ENCODE results near the gene JMJD7. TPM values are rescaled to one million over a fixed set of nuclear protein-coding genes. Genes with fewer than 3 reads are reported as not detected.

The JMJD7 gene
- total and polyA plus RNA-seq, 9 of the 15 experiments (the other 6 are each of a cell fraction or from before 2014, with no cell fraction given), result 1.2 to 13.9 (median 6.1) TPM

DNA sequence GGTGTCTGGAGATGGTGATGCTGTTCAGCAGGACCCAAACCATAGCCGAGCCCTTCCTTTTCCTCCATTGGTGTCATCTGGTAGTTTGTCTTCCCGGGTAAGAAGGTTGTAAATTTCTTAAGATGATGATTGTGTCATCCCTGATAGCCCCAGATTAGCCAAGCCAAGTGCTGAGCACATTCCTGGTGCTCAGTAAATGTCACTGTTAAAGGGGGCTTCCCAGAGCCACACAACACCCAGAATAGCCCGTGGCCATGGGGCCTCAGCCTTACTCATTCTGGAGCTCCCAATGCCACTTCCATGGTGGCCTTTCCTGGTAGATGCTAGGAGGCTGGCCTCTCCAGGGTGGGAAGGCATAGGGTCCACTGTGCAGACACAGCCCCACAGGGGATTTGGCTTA is 6.2 kb downstream of the JMJD7 start:
- ATAC-seq, result no peak
- H3K27ac ChIP-seq (ENCODE audit: extremely low read depth, low read depth, low read length), result no peak overlapping the region
- no peaks in the 10 kb centered on the region for H3K27me3 ChIP-seq (ENCODE audit: control insufficient read depth in 2 of 2, insufficient read depth in 2 of 2, low read length in 2 of 2)
- ChIA-PET POLR2A (interaction anchor here (0.6 to 1.5 kb wide), 2 partner anchors 12 to 33 kb away, joined by 3 to 4 read pairs; no protein-coding TSS in a partner anchor), CTCF (ENCODE audit: low intra/inter-chr PET ratio) (no interaction called here)
- no peak overlapping the region for H3K4me2 ChIP-seq (ENCODE audit: insufficient read depth, low read length)
- BruUV-seq (replicated peaks), result no TSS peak
- H4K20me1 ChIP-seq (replicated peaks; ENCODE audit: control insufficient read depth, insufficient read depth, low read length), result peaks cover 11% of the 10 kb centered on the region; the same call in 1 of the 2 replicates
- H3K36me3 ChIP-seq (ENCODE audit: control insufficient read depth, insufficient read depth, low read length), result peaks cover 10% of the 10 kb centered on the region; the same call in 1 of the 3 replicates
- 37% methylated on average over 3 of the region's 3 CpGs for WGBS (ENCODE audit: insufficient coverage, low coverage, missing lambda C conversion rate)
- H3K4me1 ChIP-seq (replicated peaks in 1 of 2; ENCODE audit: control insufficient read depth in 2 of 2, insufficient read depth in 2 of 2, low read length in 2 of 2), result peaks cover under 1 to 14% of the 10 kb centered on the region in 2 experiments; a peak in 2 of 5 replicates
- H3K9me3 ChIP-seq (replicated peaks; ENCODE audit: control insufficient read depth, insufficient read depth, low read depth, low read length), result no peaks in the 10 kb centered on the region
- intact Hi-C loops (cut with micrococcal nuclease), result no loop called here
- no peaks in the 10 kb centered on the region for H3K79me2 ChIP-seq (ENCODE audit: control insufficient read depth, insufficient read depth, low read length)
- H3K9me1 ChIP-seq (ENCODE audit: control insufficient read depth, insufficient read depth, low read length), result no peaks in the 10 kb centered on the region
- in situ Hi-C loops (cut with MboI), result no loop called here
- FAIRE-seq, result no peak
- DNase-seq (ENCODE audit: extremely low read depth in 1 of 4, low spot score in 3 of 4), result no peak
- peak overlapping the region in 1 of 2 experiments; percentile 43; a peak in 1 of 4 replicates for H3K9ac ChIP-seq (ENCODE audit: insufficient read depth in 1 of 2, low read depth in 2 of 2, low read length in 2 of 2)
- no peak overlapping the region for H2AFZ ChIP-seq (ENCODE audit: low read depth, low read length)
- H3K4me3 ChIP-seq, result no peak overlapping the region
- TF ChIP-seq, protein P1, sequence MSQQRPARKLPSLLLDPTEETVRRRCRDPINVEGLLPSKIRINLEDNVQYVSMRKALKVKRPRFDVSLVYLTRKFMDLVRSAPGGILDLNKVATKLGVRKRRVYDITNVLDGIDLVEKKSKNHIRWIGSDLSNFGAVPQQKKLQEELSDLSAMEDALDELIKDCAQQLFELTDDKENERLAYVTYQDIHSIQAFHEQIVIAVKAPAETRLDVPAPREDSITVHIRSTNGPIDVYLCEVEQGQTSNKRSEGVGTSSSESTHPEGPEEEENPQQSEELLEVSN (IDR thresholded peaks at IDR 0.05; ENCODE audit: borderline replicate concordance in 1 of 2, extremely low read depth in 1 of 2, insufficient read depth in 1 of 2, insufficient read length in 1 of 2, low read depth in 1 of 2, low read length in 1 of 2, poor library complexity in 1 of 2, severe bottlenecking in 1 of 2), result no peak
- no peak for TF ChIP-seq CREM (IDR thresholded peaks at IDR 0.05; ENCODE audit: low read depth)
- no peak for TF ChIP-seq KLF13 (tag; IDR thresholded peaks at IDR 0.05; ENCODE audit: borderline replicate concordance, low read depth)
- TF ChIP-seq XRCC5 (IDR thresholded peaks at IDR 0.05; ENCODE audit: low read depth, low read length), result no peak
- no peak for TF ChIP-seq ZNF586 (CRISPR knock-in tag; conservative IDR thresholded peaks at IDR 0.05)
- no peak for TF ChIP-seq TRIM24 (IDR thresholded peaks at IDR 0.05)
- TF ChIP-seq RUNX1 (IDR thresholded peaks at IDR 0.05; ENCODE audit: low read depth), result no peak
- TF ChIP-seq MCM5 (IDR thresholded peaks at IDR 0.05; ENCODE audit: low read depth), result no peak
- TF ChIP-seq NCOA1 (IDR thresholded peaks at IDR 0.05; ENCODE audit: low read depth), result no peak
- TF ChIP-seq, protein P2, sequence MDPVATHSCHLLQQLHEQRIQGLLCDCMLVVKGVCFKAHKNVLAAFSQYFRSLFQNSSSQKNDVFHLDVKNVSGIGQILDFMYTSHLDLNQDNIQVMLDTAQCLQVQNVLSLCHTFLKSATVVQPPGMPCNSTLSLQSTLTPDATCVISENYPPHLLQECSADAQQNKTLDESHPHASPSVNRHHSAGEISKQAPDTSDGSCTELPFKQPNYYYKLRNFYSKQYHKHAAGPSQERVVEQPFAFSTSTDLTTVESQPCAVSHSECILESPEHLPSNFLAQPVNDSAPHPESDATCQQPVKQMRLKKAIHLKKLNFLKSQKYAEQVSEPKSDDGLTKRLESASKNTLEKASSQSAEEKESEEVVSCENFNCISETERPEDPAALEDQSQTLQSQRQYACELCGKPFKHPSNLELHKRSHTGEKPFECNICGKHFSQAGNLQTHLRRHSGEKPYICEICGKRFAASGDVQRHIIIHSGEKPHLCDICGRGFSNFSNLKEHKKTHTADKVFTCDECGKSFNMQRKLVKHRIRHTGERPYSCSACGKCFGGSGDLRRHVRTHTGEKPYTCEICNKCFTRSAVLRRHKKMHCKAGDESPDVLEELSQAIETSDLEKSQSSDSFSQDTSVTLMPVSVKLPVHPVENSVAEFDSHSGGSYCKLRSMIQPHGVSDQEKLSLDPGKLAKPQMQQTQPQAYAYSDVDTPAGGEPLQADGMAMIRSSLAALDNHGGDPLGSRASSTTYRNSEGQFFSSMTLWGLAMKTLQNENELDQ (CRISPR knock-in tag; IDR thresholded peaks at IDR 0.05; ENCODE audit: borderline replicate concordance), result no peak
- TF ChIP-seq, protein P3, sequence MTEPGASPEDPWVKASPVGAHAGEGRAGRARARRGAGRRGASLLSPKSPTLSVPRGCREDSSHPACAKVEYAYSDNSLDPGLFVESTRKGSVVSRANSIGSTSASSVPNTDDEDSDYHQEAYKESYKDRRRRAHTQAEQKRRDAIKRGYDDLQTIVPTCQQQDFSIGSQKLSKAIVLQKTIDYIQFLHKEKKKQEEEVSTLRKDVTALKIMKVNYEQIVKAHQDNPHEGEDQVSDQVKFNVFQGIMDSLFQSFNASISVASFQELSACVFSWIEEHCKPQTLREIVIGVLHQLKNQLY (CRISPR knock-in tag; conservative IDR thresholded peaks at IDR 0.05), result no peak
- no peak for TF ChIP-seq FOXK1 (CRISPR knock-in tag; IDR thresholded peaks at IDR 0.05; ENCODE audit: borderline replicate concordance)
- TF ChIP-seq CHD2 (IDR thresholded peaks at IDR 0.05; ENCODE audit: low read depth, low read length), result no peak
- no peak for TF ChIP-seq ZNF165 (CRISPR knock-in tag; IDR thresholded peaks at IDR 0.05; ENCODE audit: borderline replicate concordance)
- no peak for TF ChIP-seq ZFPM2 (CRISPR knock-in tag; IDR thresholded peaks at IDR 0.05)
- TF ChIP-seq NR3C1 (CRISPR knock-in tag; IDR thresholded peaks at IDR 0.05), result no peak
- no peak for TF ChIP-seq PHF8 (IDR thresholded peaks at IDR 0.05; ENCODE audit: borderline replicate concordance, low read length)
